Thyroid gland (tissue), 4 donors: Measurements from ENCODE around the gene PARG.

ENCODE experiments used
- CTCF ChIP-seq, 6 experiments: fragments of 200-600 bp in 3 of 6; fragments of 450-650 bp in 3 of 6; sonication (generic) in 3 of 6; IDR thresholded peaks; one replicate each; pipeline ENCODE4 v1.5.1; 2016 to 2019; ENCODE audit warnings: antibody characterized with exemption in 6 of 6, mild to moderate bottlenecking in 2 of 6, inconsistent platforms in 1 of 6, moderate library complexity in 1 of 6
- POLR2A ChIP-seq, 2 donors: fragments of 450-650 bp; IDR thresholded peaks; one replicate each; pipeline ENCODE4 v1.6.1; 2017; ENCODE audit warnings: antibody characterized with exemption in 2 of 2, mild to moderate bottlenecking in 2 of 2, moderate library complexity in 1 of 2

GRCh38 chr10:49775014-49775413, 166.8 kb downstream of the PARG start:
- TF ChIP-seq CTCF (IDR thresholded peaks at IDR 0.05) = no peak
- no peak for TF ChIP-seq POLR2A (IDR thresholded peaks at IDR 0.05)
